Measurements from ENCODE around the gene TEX22.

Gene TEX22

DNA sequence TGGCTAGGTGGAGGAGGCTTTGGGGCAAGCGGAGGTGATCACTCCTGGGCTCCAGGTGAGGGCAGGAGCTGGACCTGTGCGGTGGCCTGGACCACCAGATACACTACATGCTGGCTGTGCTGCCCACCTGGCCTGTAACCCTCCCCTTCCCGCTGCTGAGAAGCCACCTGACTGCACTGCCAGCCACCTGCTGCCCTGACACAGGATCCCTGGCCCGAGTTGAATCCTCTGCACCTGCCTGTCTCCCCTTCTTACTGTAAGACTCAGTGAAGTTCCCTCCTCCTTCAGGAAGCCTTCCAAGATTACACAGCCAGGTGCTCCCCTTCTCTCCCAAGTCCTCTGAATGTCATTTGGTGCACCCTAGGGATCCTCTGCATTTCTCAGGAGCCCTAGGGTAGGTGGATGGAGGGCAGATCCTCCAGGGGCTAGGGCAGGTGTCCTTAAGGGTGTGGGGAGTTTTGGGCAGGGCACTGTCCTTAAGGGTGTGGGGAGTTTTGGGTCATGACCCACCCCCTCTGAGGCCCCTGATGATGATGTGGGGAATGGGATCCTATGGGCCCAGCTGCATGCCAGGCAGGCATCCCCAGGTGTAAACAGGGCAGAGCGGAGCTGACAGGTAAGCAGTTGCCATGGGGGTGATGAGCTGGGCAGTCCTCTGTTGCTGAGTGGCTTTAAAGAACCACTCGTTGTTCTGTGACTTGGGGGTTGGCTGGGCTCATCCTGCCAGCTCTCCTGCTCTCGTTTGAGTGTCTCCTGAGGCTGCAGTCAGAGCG lies 14.6 kb downstream of the TEX22 start:
- TF ChIP-seq, protein P1, sequence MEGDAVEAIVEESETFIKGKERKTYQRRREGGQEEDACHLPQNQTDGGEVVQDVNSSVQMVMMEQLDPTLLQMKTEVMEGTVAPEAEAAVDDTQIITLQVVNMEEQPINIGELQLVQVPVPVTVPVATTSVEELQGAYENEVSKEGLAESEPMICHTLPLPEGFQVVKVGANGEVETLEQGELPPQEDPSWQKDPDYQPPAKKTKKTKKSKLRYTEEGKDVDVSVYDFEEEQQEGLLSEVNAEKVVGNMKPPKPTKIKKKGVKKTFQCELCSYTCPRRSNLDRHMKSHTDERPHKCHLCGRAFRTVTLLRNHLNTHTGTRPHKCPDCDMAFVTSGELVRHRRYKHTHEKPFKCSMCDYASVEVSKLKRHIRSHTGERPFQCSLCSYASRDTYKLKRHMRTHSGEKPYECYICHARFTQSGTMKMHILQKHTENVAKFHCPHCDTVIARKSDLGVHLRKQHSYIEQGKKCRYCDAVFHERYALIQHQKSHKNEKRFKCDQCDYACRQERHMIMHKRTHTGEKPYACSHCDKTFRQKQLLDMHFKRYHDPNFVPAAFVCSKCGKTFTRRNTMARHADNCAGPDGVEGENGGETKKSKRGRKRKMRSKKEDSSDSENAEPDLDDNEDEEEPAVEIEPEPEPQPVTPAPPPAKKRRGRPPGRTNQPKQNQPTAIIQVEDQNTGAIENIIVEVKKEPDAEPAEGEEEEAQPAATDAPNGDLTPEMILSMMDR (conservative IDR thresholded peaks at IDR 0.05; ENCODE audit: low read length): no peak
- H3K4me3 ChIP-seq (ENCODE audit: low read length): no peak overlapping the region
- no peak for DNase-seq (ENCODE audit: low read depth)

DNA sequence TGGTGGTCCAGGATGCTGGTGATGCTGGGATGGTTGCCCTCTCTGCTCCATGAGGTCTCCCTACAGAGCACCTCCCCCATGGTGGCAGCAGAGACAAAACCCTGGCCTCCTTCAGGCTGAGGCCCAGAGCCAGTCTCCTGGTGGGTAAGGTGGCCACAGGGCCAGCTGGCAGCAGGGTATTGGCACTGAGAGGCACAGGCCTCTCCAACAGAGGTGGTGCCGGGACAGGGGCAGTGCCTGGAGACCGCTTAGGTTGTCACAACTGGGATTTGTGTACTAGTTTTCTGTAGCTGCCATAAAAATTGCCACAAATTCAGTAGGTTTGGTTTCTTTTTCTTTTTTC lies 15.2 kb downstream of the TEX22 start:
- H3K4me3 ChIP-seq (ENCODE audit: low read length): no peak overlapping the region
- DNase-seq (ENCODE audit: low read depth): no peak
- TF ChIP-seq, protein P1 (conservative IDR thresholded peaks at IDR 0.05; ENCODE audit: low read length): no peak

DNA sequence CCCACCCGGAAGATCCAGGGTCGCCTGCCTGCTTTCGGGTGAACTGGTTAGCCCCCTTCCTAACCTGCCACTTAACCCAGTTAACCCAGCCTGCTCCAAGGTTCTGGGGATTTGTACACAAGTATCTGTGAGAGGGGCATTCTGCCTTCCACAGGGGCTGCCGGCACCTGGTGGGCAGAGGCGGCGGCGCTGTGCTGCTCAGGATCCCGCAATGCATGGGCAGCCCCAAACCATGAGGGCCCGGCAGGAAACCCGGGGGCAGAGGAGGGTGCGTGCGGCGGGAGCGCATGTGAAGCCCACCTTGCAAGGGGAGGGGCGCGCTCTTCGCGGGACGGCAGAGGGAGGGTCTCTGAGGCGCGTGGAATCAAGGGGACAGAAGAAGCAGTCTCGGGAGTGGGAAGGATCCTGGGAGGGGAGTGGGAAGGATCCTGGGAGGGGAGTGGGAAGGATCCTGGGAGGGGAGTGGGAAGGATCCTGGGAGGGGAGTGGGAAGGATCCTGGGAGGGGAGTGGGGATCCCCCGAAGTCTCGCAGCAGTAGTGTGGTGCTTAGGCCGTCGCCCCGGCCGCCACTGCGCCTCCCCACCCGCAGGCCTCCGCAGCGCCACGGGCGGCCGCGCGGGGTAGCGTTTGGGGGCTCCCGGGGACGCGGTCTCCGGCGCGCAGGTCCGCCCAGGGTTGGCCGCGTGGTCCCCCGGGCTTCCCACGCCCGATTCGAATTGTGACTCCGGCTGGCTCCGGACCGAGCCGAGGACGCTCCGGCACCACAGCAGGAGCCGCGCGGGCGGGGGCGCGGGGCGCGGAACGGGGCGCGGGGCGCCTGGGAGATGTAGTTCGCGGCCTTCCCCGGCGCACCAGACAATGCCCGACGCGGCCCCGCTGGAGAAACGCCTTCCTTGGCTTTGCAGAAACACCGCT lies 16.4 kb downstream of the TEX22 start:
- TF ChIP-seq, protein P1 (conservative IDR thresholded peaks at IDR 0.05; ENCODE audit: low read length): peak; percentile 29
- DNase-seq (ENCODE audit: low read depth): peak; percentile 61
- peak overlapping the region; percentile 45 for H3K4me3 ChIP-seq (ENCODE audit: low read length)

DNA sequence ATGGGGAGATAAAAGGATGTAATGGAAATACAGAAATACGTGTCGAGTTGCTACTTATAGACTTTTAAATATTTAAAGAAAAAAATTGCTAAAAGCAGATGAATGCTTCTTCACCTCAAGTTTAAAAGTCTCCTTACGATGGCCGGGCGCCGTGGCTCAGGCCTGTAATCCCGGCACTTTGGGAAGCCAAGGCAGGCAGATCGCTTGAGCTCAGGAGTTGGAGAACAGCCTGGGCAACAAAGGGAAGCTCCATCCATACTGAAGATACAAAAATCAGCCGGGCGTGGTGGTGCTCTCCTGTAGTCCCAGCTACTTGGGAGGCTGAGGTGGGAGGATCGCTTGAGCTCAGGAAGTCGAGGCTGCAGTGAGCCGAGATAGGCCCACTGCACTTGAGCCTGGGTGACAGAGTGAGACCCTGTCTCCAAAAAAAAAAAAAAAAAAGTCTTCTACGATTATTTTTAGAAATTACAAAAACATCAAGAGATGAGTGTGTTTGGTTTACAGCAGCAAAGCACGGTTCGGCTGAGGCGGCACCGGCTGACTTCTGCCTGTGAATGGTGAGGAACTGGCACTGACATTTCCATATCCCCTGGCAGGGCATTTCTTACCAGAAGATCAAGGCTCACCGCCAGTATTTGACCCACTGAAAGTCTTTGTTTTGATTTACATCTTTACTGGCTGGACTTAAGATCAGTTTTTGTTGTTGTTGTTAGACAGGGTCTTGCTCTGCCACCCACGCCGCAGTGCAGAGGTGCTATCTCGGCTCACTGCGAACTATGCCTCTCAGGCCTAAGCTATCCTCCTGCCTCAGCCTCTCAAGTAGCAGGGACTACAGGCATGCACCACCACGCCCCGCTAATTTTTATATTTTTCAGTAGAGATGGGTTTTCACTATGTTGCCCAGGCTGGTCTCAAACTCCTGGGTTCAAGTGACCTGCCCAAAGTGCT lies 17.4 kb downstream of the TEX22 start:
- TF ChIP-seq, protein P1 (conservative IDR thresholded peaks at IDR 0.05; ENCODE audit: low read length): no peak
- no peak for DNase-seq (ENCODE audit: low read depth)
- peak overlapping the region; percentile 45 for H3K4me3 ChIP-seq (ENCODE audit: low read length)

DNA sequence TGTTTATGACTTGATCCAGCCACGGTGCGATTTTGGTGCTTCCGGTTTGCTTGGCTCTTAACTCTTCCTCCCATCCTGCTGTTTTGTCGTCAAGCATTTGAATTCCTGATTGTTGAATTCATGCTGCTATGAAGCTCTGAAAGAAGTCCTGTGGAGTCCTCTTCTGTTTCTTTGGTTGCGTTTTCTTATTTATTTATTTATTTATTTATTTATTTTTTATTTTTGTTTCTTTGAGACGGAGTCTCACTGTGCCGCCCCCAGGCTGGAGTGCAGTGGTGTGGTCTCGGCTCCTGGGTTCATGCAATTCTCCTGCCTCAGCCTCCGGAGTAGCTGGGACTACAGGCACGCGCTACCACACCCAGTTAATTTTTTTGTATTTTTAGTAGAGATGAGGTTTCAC lies 18.3 kb downstream of the TEX22 start:
- TF ChIP-seq, protein P1 (conservative IDR thresholded peaks at IDR 0.05; ENCODE audit: low read length): no peak
- no peak for DNase-seq (ENCODE audit: low read depth)
- no peak overlapping the region for H3K4me3 ChIP-seq (ENCODE audit: low read length)

DNA sequence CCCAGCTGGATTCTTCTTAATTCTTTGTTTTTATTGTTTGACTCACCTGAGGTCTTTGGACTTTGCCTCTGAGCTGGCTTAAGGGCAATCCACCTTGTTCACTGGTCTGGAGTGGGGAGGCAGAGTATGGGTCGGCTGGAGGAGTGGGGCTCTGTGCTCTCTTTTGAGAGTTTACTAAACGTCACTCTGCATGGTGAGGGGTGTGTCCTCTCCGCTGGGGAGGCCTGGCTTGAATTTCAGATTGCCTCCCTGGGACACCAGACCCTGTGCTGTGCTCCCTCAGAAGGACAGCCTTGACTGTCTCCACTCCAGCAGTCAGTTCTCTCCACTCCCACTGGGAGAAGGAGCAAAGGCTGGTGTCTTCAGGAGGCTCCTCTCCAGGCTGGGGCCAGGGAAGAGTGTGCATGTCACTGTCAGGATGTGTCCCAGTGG lies 19.4 kb downstream of the TEX22 start:
- DNase-seq (ENCODE audit: low read depth): no peak
- TF ChIP-seq, protein P1 (conservative IDR thresholded peaks at IDR 0.05; ENCODE audit: low read length): no peak
- no peak overlapping the region for H3K4me3 ChIP-seq (ENCODE audit: low read length)

Data from AG10803 (cell line).